ENCODE data around the gene RPL41.

DNA sequence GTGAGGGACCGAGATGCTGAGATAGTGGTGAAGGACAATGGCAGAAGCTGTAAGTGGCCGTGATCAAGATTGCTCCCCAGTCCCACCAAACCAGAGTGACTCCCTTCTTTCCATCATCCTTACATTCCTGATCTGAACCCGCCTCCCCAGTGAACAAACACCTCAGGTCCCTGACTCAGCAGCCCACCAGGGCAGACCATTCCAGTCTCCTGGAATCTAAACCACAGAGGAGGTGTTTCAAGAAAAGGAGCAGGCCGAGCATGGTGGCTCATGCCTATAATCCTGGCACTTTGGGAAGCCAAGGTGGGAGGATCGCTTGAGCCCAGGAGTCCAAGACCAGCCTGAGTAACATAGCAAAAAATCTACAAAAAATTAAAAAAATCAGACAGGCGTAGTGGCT, 29.8 kb upstream of the RPL41 start:
- TF ChIP-seq, protein P1, sequence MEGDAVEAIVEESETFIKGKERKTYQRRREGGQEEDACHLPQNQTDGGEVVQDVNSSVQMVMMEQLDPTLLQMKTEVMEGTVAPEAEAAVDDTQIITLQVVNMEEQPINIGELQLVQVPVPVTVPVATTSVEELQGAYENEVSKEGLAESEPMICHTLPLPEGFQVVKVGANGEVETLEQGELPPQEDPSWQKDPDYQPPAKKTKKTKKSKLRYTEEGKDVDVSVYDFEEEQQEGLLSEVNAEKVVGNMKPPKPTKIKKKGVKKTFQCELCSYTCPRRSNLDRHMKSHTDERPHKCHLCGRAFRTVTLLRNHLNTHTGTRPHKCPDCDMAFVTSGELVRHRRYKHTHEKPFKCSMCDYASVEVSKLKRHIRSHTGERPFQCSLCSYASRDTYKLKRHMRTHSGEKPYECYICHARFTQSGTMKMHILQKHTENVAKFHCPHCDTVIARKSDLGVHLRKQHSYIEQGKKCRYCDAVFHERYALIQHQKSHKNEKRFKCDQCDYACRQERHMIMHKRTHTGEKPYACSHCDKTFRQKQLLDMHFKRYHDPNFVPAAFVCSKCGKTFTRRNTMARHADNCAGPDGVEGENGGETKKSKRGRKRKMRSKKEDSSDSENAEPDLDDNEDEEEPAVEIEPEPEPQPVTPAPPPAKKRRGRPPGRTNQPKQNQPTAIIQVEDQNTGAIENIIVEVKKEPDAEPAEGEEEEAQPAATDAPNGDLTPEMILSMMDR (IDR thresholded peaks at IDR 0.05), result no peak
- no peak for TF ChIP-seq POLR2A (IDR thresholded peaks at IDR 0.05)

All from right lobe of liver (tissue), 4 donors.